H1 (cell line): Measurements from ENCODE around the gene TNNC1. TPM values are rescaled to one million over a fixed set of nuclear protein-coding genes. Genes with fewer than 3 reads are reported as not detected.

Source experiments
- CBX8 ChIP-seq: fragments of 300-800, 300-1000 bp; sonication (generic); IDR thresholded peaks from 2 replicates; pipeline ENCODE4 v1.7.1; 2016; ENCODE audit warnings: low read depth, low read length, borderline replicate concordance
- CTBP2 ChIP-seq: IDR thresholded peaks from 2 replicates; pipeline ENCODE4 v1.7.0; 2011; ENCODE audit warnings: borderline replicate concordance, mild to moderate bottlenecking, moderate library complexity, mixed read lengths, low read length; ENCODE audit not compliant: insufficient read depth, insufficient read length
- polyA plus RNA-seq, 7 experiments: library from polyadenylated mRNA; depleted of rRNA in 3 of 7; stranded (reverse) in 5 of 7; unstranded in 2 of 7; fragments of >200 nt in 5 of 7; fragments of 200-250 nt in 2 of 7; gene quantifications; 1 replicate in 5 of 7; 2 replicates in 1 of 7; 4 replicates in 1 of 7; pipeline versions ENCODE4 v1.2.1 to v1.2.3, GENCODE V29; 2011 to 2013; ENCODE audit warnings: missing spikeins in 2 of 7, mixed read lengths in 2 of 7
- total RNA-seq: library from RNA; stranded (reverse); fragmentation: NEBNext Ultra II Directional; extraction: Animal tissue kit (Norgen Biotek cat#: 25700); gene quantifications from 2 replicates; pipeline ENCODE4 v1.2.1, GENCODE V29; 2021

The TNNC1 gene
- total and polyA plus RNA-seq, 2 of the 8 experiments (the other 6 are each of a cell fraction or from before 2014, with no cell fraction given) = 5.8 to 16.4 TPM

- TF ChIP-seq CTBP2 (no peak), CBX8 (no peak)
These were observed 1.7 kb upstream of the TNNC1 start, which contains the start of gene NISCH (continued) for GRCh38 chr3:52455283-52456168.
